Measurements from ENCODE around the gene OR5T2. TPM values are rescaled to one million over a fixed set of nuclear protein-coding genes. Genes with fewer than 3 reads are reported as not detected.

OR5T2 gene
- total RNA-seq, 1 experiment from 2014 or later: not detected

- H3K9me3 ChIP-seq (ENCODE audit: control insufficient read depth in 1 of 2, insufficient read depth in 1 of 2, low read depth in 1 of 2, low read length in 2 of 2): peaks cover 8 to 13% of the 10 kb centered on the region in 2 experiments; a peak in 2 of 4 replicates
- POLR2A ChIA-PET: no interaction called here
- no peak overlapping the region for H3K4me3 ChIP-seq (replicated peaks in 1 of 2; ENCODE audit: low read depth in 1 of 2, low read length in 2 of 2)
- no peak for TF ChIP-seq ZBTB33 (IDR thresholded peaks at IDR 0.05; ENCODE audit: extremely low read depth, insufficient replicate concordance, low read length)
- no peak for TF ChIP-seq POLR2AphosphoS5 (IDR thresholded peaks at IDR 0.05; ENCODE audit: low read depth, low read length)
- no peak for TF ChIP-seq CBX3 (IDR thresholded peaks at IDR 0.05; ENCODE audit: low read depth)
- no peak for TF ChIP-seq SIN3A (IDR thresholded peaks at IDR 0.05; ENCODE audit: low read depth)
- TF ChIP-seq, protein P1, sequence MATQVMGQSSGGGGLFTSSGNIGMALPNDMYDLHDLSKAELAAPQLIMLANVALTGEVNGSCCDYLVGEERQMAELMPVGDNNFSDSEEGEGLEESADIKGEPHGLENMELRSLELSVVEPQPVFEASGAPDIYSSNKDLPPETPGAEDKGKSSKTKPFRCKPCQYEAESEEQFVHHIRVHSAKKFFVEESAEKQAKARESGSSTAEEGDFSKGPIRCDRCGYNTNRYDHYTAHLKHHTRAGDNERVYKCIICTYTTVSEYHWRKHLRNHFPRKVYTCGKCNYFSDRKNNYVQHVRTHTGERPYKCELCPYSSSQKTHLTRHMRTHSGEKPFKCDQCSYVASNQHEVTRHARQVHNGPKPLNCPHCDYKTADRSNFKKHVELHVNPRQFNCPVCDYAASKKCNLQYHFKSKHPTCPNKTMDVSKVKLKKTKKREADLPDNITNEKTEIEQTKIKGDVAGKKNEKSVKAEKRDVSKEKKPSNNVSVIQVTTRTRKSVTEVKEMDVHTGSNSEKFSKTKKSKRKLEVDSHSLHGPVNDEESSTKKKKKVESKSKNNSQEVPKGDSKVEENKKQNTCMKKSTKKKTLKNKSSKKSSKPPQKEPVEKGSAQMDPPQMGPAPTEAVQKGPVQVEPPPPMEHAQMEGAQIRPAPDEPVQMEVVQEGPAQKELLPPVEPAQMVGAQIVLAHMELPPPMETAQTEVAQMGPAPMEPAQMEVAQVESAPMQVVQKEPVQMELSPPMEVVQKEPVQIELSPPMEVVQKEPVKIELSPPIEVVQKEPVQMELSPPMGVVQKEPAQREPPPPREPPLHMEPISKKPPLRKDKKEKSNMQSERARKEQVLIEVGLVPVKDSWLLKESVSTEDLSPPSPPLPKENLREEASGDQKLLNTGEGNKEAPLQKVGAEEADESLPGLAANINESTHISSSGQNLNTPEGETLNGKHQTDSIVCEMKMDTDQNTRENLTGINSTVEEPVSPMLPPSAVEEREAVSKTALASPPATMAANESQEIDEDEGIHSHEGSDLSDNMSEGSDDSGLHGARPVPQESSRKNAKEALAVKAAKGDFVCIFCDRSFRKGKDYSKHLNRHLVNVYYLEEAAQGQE (IDR thresholded peaks at IDR 0.05; ENCODE audit: low read depth): no peak
- TF ChIP-seq EZH2phosphoT487 (IDR thresholded peaks at IDR 0.05; ENCODE audit: borderline replicate concordance): no peak
- TF ChIP-seq ELF1 (IDR thresholded peaks at IDR 0.05; ENCODE audit: borderline replicate concordance, low read depth): no peak
- no peak for TF ChIP-seq SRF (IDR thresholded peaks at IDR 0.05; ENCODE audit: low read depth)
- TF ChIP-seq EZH2 (IDR thresholded peaks at IDR 0.05): no peak
- no peak for TF ChIP-seq ZFX (IDR thresholded peaks at IDR 0.05)
- TF ChIP-seq ATF3 (IDR thresholded peaks at IDR 0.05): no peak
- no peak for TF ChIP-seq FOSL1 (IDR thresholded peaks at IDR 0.05; ENCODE audit: low read depth)
- TF ChIP-seq YY1 (IDR thresholded peaks at IDR 0.05; ENCODE audit: extremely low read depth, insufficient replicate concordance, low read depth, low read length): no peak
- H3K9ac ChIP-seq (ENCODE audit: low read length): no peak overlapping the region
- H3K27ac ChIP-seq (ENCODE audit: low read depth, low read length): no peak overlapping the region
- ATAC-seq: no peak
- no peak overlapping the region for H3K4me2 ChIP-seq (ENCODE audit: low read length)
- DNase-seq (ENCODE audit: low read depth, low spot score): no peak
- H3K36me3 ChIP-seq (ENCODE audit: control insufficient read depth in 1 of 2, insufficient read depth in 2 of 2, low read length in 2 of 2): no peaks in the 10 kb centered on the region
- no peaks in the 10 kb centered on the region for H4K20me1 ChIP-seq (ENCODE audit: insufficient read depth)
- H3K27me3 ChIP-seq (ENCODE audit: insufficient read depth, low read length): no peaks in the 10 kb centered on the region
- CTCF ChIA-PET: no interaction called here
- BruUV-seq (replicated peaks): no TSS peak
- H2AFZ ChIP-seq (ENCODE audit: low read depth, low read length, poor library complexity, severe bottlenecking): no peak overlapping the region
- H3K79me2 ChIP-seq (ENCODE audit: insufficient read depth, low read length): no peaks in the 10 kb centered on the region
- no peaks in the 10 kb centered on the region for H3K4me1 ChIP-seq (ENCODE audit: control insufficient read depth in 1 of 2, insufficient read depth in 2 of 2, low read length in 2 of 2)
- no peaks in the 10 kb centered on the region for H3K9me2 ChIP-seq (ENCODE audit: insufficient read depth)
- RAD21 ChIA-PET (ENCODE audit: low non-redundant PET in 1 of 2, low total read pairs in 2 of 2, uncharacterized antibody in 2 of 2, unreplicated experiment in 2 of 2): no interaction called here
- intact Hi-C loops (cut with micrococcal nuclease): no loop called here
Measured at GRCh38 chr11:56214537-56214936, 19.5 kb downstream of the OR5T2 start.

All from HCT116 (cell line).